GM18868 (cell line): ENCODE measurements around the gene LRRC8E.

Experiments
- ATAC-seq: cut with Tn5 transposase; IDR thresholded peaks from one replicate; pipeline ENCODE4 v1.9.1; 2021; ENCODE audit warnings: mild to moderate bottlenecking, moderate library complexity; ENCODE audit not compliant: unreplicated experiment

Gene LRRC8E

DNA sequence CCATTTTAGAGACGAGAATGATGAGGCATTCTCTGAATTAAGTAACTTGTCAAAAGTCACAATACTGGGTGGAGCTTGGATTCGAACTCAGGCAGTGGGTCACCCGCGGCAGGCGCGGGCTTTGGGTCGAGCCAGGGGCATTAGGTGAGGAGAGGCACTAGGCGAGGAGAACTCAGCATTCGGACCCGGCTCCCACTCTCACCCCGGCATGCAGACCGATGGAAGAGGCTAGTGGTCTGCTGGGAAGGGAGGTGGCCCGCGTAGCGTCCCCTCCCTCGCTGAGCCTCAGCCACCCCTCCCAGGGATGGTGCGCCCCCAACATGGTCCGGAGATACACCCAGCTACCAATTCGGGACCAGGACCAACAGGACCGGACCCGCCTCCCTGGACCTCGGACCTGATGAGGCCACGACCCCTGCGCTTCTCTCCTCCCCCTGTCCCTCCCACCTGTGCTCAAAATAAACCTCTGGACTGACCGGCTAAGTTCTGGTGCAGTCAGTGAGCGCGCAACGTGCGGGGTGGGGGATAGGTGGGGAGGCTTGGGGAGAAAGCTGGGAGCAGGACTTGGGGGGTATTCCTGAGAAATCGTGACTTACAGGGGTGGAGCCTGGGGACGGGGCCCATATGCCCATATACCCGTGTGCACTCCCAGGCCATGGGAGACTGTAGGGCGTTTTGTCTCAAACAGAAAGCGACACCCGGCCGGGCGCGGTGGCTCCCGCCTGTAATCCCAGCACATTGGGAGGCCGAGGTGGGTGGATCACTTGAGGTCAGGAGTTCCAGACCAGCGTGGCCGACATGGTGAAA is 30.5 kb downstream of the LRRC8E start:
- ATAC-seq = no peak

DNA sequence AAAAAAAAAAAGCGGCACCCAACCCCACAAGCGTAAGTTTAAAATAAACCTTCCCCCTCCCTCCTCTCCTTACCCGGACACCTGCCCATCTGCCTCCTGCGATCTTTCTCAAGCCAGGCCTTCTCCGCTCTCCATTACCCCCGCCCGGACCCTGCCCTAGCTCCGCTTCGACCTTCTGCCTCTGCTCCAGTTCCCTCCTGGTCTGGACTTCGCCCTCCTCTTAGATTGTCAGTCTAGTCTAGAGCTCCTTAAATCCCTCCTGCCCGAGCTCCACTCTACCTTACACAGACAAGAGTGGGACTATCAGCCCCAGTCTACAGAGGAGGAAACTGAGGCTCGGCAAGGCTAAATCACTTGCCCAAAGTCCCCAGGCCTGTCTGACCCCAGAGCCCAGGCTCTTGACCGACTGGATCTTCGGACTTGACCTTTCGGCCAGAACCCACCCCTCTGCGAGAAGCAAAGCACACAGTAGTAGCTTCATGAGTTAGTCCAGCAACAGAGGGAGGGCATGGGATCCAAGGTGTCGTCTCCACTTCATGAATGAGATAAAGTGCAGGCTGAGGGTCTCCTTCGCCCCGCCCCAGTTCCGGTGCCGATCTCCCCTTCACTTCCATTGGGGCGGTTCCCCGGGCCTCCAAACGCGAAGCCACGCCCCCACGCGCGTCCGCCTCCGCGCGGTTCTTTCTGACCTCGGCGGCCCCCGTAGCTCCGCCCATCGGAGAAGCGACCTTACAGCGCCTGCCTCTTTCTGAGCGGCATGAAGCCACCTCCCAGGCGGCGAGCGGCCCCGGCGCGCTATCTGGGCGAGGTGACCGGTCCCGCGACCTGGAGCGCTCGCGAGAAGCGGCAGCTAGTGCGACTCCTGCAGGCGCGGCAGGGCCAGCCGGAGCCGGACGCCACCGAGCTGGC is 31.6 kb downstream of the LRRC8E start, which contains the start of gene SNAPC2:
Gene SNAPC2 (plus strand): TSS at position 729 of the 909 bp plus-strand sequence. CDS start 29 bp downstream, at position 758.
- peak; percentile 56 for ATAC-seq

DNA sequence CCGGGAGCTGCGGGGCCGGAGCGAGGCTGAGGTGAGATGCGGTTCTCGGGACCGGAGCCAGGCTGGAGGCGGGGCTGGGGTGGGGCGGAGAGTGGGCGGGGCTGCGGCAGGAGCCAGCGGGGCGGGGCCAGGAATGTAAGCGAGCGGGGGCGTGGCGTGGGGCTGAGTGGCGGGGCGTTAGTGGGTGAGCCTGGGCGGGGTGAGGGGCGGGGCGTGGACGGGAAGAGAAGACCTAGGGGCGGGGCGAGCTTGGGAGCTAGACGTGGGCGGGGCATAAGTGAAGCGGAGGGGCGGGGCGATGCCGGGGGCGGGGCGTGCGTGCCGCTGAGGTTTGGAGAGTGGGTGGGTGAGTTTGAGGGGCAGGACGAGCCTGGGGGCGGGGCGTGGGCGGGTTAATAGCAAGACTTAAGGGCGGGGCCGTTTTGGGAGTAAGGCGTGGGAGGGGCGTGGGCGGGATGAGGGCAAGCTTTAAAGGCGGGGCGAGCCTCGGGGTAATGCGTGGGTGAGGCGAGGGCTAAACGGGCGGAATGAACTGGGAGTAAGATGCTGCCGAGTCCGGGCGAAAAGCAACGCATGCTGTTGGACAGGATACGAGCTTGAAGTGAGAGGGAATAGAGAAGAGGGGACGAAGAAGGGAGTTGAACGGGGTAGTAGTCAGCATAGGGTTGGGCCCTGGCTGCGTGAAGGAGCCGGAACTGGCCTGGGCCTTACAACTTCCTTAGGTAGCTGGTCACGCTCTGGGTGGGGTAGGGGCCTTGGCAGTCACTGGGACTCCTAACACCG is 32.4 kb downstream of the LRRC8E start:
- peak; percentile 46 for ATAC-seq

DNA sequence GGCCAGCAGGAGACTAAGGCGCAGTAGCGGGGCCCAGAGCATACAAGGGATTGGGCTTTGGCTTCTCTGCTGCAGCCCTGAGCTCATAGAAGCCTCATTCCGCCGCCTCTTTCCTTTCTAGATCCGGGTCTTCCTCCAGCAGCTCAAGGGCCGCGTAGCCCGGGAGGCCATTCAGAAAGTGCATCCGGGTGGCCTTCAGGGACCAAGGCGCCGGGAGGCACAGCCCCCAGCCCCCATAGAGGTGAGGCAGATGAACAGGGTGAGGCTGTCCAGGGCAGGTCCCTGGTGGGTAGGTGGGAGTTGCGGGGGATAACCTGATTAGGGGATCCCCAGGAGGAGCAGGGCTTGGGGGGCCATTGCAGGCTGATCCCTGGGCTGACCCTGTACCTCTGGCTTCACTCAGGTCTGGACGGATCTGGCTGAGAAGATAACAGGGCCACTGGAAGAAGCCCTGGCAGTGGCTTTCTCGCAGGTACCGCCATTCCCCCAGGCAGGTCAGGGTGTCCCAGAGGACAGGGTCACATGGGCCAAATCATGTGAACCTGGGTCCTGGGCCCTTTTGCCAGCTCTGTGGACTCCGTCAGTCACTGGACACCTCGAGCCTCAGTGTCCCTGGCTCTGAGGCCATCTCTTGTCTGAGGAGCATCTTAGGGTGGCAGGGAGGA is 33.1 kb downstream of the LRRC8E start:
- ATAC-seq = no peak

DNA sequence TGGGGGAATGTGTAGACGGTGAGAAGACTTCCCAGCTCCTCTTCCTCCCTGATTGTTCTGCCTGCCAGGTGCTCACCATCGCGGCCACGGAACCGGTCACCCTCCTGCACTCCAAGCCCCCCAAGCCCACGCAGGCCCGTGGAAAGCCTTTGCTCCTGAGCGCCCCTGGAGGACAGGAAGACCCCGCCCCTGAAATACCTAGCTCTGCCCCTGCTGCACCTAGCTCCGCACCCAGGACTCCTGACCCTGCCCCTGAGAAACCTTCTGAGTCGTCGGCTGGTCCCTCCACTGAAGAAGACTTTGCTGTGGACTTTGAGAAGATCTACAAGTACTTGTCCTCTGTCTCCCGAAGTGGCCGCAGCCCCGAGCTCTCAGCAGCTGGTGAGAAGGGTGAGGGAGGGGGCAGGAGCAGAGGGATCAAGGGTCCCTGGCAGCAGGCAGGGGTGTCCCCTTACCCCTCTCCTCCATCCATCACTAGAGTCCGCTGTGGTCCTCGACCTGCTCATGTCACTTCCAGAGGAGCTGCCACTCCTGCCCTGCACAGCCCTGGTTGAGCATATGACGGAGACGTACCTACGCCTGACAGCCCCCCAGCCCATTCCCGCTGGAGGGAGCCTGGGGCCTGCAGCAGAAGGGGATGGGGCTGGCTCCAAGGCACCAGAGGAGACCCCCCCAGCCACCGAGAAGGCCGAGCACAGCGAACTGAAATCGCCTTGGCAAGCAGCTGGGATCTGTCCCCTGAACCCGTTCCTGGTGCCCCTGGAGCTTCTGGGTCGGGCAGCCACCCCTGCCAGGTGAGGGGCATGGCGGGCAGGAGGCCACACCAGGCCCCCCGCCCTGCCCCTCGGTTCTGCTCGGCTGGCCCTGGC is 33.9 kb downstream of the LRRC8E start:
- ATAC-seq = no peak

DNA sequence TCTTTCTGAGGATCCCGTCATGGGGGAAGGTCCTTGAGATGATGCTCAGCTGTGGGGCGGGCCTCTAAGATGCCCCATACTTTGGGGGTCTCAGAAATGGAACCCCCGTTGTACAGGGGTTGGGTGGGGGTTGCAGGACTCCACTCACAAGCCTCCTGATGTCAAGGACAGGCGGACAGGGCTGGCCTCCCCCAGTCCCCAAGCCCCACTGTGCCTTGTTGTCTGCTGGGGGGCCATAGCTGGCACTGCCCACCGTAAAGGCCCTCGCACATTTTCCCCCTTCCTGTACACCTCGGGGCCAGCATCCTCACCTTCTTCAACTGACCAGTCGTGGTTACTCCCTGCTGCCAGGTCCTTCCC is 34.5 kb downstream of the LRRC8E start:
- no peak for ATAC-seq

DNA sequence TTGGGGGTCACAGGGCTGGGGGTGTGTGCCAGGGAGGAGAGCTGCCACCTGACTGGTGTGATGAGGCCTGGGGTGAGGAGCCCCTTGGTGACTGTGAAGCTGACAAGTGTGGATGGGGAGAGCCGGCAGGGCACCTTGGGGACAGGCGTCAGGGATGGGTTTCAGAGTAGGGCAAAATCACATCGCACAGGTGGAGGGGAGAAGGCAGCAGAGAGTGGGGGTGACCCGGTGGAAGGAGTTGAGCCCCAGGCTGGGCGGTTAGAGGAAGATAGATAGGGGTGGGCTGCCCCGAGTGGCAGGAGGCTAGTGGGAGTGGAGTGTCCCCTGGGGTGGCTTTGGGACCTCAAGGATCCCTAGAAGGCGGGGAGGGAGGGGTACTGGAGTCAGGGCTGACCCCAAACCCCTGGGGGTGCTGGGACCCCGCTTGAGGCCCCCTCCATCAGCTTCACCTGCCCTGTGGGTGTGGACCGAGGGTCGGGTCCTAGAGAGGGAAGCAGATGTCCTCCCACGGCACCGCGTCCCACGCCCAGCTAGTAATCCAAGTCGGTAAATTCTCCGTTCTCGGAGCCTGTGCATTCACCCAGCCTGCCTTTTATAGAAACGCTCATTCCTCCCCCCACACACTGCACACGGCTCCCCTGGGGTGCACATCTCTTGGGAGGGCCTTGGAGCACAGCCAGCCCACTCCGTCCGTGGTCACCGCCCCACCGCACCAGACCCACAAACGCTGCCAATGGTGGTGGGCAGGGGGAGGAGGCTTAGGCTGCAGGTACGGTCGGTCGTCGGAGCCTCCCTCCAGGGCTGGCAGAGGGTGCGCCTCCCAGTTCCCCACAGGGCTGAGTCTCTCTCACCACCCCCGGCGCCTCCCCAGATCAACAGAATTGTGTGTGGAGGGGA is 35.2 kb downstream of the LRRC8E start:
- no peak for ATAC-seq

DNA sequence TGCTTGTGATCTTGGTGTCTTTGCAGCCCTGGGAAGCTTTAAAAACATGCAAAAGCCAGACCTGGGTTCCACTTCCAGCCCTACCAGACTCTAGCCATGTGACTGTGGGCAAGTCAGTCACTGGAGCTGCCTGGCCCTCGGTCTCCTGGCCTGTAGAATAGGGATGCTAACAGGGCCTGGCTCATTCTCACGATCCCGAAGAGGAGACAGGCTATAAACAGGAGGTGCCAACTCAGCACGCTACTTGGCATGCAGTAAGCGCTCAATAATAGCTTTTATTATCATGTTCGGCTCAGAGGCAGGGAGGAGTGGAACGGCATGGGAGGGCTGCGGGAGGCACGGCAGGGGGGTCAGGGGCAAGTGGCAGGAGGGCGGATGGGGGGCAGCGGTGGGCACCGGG is 35.9 kb downstream of the LRRC8E start:
- no peak for ATAC-seq

DNA sequence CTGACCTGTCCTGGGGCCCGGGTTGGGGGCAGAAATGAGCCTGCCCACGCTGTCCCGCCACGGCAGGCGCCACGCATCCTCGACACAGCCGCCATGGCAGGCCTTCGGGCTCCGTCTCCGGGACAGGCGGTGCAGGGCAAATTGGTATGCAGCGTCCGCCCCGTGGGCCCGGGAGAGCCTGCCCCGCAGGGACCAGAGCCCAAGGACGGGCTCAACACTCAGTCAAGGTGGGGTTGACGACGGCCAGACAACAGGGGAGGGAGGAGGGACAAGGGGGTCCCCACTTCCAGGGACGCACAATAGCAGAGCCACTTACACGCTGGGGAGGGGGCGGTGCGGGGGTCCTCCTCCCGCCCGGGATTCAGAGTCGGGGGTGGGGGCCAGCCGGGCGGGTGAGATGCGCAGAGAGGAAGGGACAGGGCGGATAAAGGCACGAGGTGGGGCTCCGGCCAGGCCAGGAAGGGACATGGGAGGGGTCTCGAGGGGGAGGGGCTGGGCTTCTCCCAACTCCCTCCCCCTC is 36.4 kb downstream of the LRRC8E start:
- no peak for ATAC-seq

DNA sequence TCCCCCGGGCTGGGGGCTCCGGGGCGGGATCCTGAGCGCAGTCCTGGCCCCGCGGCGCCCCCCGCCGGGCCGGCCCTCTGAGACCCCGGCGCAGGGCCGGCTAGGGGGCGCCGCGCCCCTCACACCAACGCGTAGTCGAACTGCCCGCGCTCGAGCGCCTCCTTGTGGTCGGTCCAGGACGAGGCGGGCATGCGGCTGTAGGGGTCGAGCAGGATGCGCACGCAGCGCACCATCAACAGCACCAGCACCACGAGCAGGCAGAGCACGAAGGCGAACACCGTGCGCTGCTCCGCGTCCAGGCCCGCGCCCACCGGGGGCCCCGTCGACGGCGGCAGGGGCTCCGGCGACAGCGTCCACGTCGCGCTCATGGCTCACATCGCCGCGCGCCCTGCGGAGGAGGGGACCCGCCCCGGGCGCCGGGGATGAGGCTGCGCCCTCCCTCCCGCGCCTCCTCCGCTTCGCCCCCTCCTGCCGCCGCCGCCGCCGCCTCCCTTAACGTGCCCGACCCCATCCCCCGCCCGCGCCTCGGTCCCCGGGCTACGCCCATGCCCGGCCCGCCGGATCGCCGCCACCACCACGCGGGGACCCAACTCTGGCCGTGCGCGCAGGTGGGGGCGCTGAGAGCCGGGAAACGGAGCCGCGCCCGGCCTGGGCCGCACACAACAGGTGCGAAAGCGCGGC is 37.0 kb downstream of the LRRC8E start:
- no peak for ATAC-seq

DNA sequence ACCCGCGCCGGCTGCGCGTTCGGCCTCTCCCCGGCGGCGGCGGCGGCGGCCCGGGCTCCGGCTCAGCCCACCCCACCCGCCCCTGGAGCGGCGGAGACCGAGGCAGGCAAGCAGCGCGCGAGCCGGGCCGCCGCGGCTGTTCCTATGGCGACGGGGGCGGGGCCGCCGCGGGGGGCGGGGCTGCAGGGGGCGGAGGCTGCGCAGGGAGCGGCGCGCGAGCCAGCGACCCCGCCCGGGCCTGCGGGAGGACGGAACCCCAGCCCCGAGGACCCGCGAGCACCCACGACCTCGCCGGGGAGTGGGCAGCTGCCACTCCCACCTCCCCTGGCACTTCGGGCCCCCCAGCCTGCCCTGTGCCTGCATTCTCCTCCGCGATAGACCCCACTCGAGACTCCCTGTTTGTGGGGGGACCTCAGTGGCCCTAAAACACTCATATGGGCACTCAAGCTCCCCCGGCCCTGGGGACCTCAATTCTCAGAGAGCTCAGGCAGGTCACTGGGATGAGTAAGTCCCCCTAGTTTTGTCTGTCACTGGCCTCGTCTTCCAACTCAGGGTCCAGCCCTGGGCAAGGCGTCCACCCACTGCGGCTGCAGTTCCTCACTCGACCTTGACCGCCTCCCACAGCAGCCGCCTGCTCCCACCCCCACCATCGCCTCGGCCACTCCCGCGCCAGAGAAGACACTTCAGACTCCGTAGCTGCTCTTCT is 37.9 kb downstream of the LRRC8E start, which contains the start of gene CTXN1:
Gene CTXN1 (minus strand): TSS at position 115 of the 706 bp plus-strand sequence. CDS start 597 bp downstream, outside the sequence.
- ATAC-seq = no peak

DNA sequence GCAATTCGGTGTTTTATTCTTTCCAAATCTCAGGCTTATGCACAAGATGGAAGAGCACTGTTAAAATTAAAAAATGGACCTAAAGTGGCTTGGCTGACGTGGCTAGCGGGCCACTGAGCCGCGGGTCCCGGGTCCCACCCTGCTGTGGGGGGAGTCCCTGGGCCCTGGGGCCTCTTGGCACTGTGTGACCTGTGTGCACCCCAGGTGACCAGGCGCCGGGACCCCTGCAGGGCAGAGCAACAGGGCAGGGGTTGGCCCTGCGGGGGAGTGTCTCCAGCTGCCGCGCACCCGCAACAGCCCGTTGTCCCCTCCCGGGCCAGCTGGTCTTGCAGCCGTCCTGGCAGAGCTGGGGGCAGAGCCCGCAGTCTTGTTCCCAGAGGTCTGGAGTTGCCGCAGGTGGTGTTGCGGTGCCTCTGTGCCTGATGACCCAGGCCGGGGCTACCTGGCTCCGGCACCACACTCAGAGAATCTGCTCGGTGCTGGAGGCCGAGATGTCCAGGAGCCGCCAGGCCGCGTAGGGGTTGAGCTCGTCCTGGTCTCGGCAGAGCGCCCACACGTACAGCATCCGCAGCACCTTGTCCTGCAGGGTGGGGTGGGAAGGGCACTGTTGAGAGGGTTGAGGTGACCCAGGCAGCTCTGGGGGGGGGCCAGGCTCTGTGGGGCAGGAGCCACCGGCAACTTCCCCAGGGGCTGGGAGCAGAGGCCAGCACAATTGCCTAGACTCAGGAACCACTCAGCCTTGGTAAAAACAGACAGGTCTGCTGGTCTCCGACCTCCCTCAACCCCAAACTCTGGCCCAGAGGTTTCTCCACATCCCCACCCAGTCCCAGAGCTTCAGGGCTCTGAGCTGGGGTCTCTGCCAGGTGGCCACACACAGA is 38.7 kb downstream of the LRRC8E start:
- no peak for ATAC-seq

DNA sequence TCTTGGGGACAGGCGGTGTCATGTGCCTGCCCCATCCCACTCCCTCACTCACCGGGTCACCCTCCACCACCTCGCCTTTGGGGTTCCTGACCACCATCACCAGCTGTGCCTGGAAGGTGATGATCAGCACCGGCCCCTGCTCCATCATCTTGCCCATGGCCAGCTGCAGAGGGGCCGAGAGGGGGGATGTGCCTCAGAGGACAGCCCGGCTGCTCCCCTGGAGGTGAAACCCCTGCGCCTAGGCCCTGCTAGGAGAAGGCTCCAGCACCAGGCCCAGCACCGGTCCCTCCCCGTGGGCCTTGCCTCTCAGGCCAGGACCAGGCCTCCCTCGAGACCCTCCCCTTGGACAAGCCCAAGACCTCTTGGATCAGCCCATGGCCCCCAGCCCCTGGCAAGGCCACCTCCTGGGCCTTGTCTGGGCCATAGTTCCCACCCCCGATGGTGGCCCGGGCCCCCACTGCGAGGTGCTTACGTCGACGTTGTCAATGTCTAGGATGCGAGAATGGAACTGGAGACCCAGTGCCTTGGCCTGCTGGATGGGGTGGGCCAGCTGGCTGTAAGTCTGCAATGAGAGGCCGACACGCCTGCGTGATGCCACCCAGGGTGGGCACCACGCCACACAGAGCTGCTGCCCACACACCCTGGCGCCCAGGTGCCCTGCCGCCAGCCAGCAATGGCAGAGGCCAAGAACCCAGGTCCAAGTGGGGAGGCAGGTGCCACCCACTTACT is 39.5 kb downstream of the LRRC8E start:
- ATAC-seq = no peak

DNA sequence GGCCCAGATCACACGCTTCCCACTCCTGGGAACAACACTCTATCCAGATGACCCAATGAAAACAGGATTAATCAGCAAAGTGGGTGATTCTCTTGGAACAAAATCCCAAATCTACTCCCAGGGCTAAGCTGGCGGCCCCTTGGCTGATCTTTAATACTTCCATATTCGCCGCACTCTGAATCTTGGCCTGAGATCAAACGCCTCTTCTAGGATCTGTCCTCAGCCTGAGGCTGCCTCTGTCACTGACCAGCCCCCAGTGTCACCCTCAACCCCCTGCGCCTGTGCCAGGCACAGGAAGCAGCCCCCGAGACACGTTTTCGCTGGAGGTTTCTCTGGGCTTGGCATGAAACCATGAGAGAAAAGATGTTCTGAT is 40.0 kb downstream of the LRRC8E start:
- no peak for ATAC-seq
